CD4-positive, alpha-beta T cell (primary cell): Measurements from ENCODE around the gene LRP1B. TPM values are rescaled to one million over a fixed set of nuclear protein-coding genes. Genes with fewer than 3 reads are reported as not detected.

ENCODE experiments used
- ATAC-seq: fragments of 200-7000 bp; cut with Tn5 transposase; one replicate; pipeline ENCODE4 v1.10.0; 2022; ENCODE audit warnings: mild to moderate bottlenecking; ENCODE audit not compliant: poor library complexity
- CTCF ChIA-PET: fragments of 350-600 bp; sonication (Branson Sonifier 250); formaldehyde crosslinking; loops from one replicate; lab custom pipeline; 2021; ENCODE audit warnings: antibody characterized with exemption, inconsistent platforms; lab: Charles Lee
- POLR2A ChIA-PET: fragments of 350-600 bp; sonication (Branson Sonifier 250); formaldehyde crosslinking; loops from one replicate; lab custom pipeline; 2021; ENCODE audit warnings: antibody characterized with exemption, inconsistent platforms; lab: Charles Lee
- DNase-seq, 14 experiments: peaks; one replicate each; pipeline ENCODE4 v3.0.0-alpha.2; 2013 to 2020; ENCODE audit warnings: mixed read lengths in 2 of 14
- H3K27ac ChIP-seq, 2 donors: one replicate each; pipeline versions ENCODE4 v1.5.1 to v1.7.0; 2013; ENCODE audit warnings: low read length in 2 of 2, low read depth in 1 of 2, mild to moderate bottlenecking in 1 of 2
- H3K27me3 ChIP-seq, 2 experiments: 1 replicate in 1 of 2; 2 replicates in 1 of 2; pipeline versions ENCODE4 v1.6.1 to v1.7.0; 2013; ENCODE audit warnings: low read length in 2 of 2, control low read depth in 1 of 2, mild to moderate bottlenecking in 1 of 2, moderate library complexity in 1 of 2; ENCODE audit not compliant: insufficient read depth in 2 of 2, control insufficient read depth in 1 of 2
- H3K36me3 ChIP-seq: one replicate; pipeline ENCODE4 v1.6.1; 2013; ENCODE audit warnings: low read length, control low read depth; ENCODE audit not compliant: insufficient read depth
- H3K4me1 ChIP-seq: one replicate; pipeline ENCODE4 v1.6.1; 2013; ENCODE audit warnings: low read length, control low read depth; ENCODE audit not compliant: insufficient read depth
- H3K4me3 ChIP-seq: one replicate; pipeline ENCODE4 v1.5.1; 2013; ENCODE audit warnings: mild to moderate bottlenecking, low read length, moderate library complexity
- H3K9me3 ChIP-seq, 2 experiments: 1 replicate in 1 of 2; 2 replicates in 1 of 2; pipeline versions ENCODE4 v1.6.1 to v1.7.0; 2013; ENCODE audit warnings: low read length in 2 of 2, mild to moderate bottlenecking in 2 of 2, control low read depth in 1 of 2, moderate library complexity in 1 of 2; ENCODE audit not compliant: control insufficient read depth in 1 of 2, insufficient read depth in 1 of 2
- H3K27ac Mint-ChIP-seq: one replicate; pipeline ENCODE4 v1.8.0; 2020; ENCODE audit warnings: mixed read lengths
- H3K27me3 Mint-ChIP-seq: one replicate; pipeline ENCODE4 v1.8.0; 2021; ENCODE audit warnings: mixed read lengths
- H3K36me3 Mint-ChIP-seq: one replicate; pipeline ENCODE4 v1.8.0; 2021; ENCODE audit warnings: low read depth, mixed read lengths
- H3K4me1 Mint-ChIP-seq: one replicate; pipeline ENCODE4 v1.8.0; 2021; ENCODE audit warnings: low read depth, mixed read lengths
- H3K4me3 Mint-ChIP-seq: one replicate; pipeline ENCODE4 v1.8.0; 2020; ENCODE audit warnings: mild to moderate bottlenecking, mixed read lengths
- H3K9me3 Mint-ChIP-seq: one replicate; pipeline ENCODE4 v1.8.0; 2020; ENCODE audit warnings: mixed read lengths
- intact Hi-C, 2 experiments: fragments of 100-400 bp; cut with DNase I in 1 of 2; cut with micrococcal nuclease in 1 of 2; formaldehyde crosslinking; loops; one replicate each; pipeline versions ENCODE4 v1.15.1 to v1.9.0; 2023 to 2025; cut with DNase I, micrococcal nuclease
- total RNA-seq, 174 experiments: library from RNA in 2 of 174; stranded (reverse) in 2 of 174; gene quantifications; one replicate each; pipeline ENCODE4 v1.2.3 and lab custom pipeline; 2021 to 2026
- TF ChIP-seq, protein P1 (sequence below): fragments of 200-600 bp; IDR thresholded peaks from one replicate; pipeline ENCODE4 v1.8.0; 2022; ENCODE audit warnings: antibody characterized with exemption, mild to moderate bottlenecking

The LRP1B gene
- total RNA-seq, 2 experiments from 2014 or later: not detected

DNA sequence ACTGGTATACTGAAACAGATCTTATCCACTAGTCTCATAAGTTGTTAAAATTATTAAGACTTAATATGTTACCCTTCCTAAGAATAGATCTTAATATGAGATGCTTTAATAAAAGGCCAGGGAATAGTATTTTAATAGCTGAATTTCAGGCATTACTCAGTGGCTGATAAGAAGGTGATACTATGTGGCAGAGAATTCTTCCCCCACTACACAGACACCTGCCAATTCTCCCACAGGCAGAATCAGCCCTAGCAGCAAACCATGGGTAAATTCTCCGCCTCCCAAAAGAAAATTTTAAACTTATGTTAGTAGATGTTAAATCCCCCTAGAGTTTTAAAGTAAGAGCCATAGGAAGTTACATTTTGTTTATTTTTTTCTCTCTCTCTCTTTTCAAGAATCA lies 888.8 kb downstream of the LRP1B start:
- DNase-seq (no peak), ATAC-seq (no peak)
- Mint-ChIP-seq H3K36me3 (no peaks in the 10 kb centered on the region), H3K27me3 (no peaks in the 10 kb centered on the region), H3K4me3 (no peak overlapping the region), H3K9me3 (peaks cover 5% of the 10 kb centered on the region), H3K4me1 (no peaks in the 10 kb centered on the region), H3K27ac (no peak overlapping the region)
- Histone ChIP-seq H3K27me3 (no peaks in the 10 kb centered on the region), H3K36me3 (no peaks in the 10 kb centered on the region), H3K27ac (no peak overlapping the region), H3K4me3 (no peak overlapping the region), H3K9me3 (peaks cover 0 to 4% of the 10 kb centered on the region in 2 experiments), H3K4me1 (no peaks in the 10 kb centered on the region)
- TF ChIP-seq, protein P1, sequence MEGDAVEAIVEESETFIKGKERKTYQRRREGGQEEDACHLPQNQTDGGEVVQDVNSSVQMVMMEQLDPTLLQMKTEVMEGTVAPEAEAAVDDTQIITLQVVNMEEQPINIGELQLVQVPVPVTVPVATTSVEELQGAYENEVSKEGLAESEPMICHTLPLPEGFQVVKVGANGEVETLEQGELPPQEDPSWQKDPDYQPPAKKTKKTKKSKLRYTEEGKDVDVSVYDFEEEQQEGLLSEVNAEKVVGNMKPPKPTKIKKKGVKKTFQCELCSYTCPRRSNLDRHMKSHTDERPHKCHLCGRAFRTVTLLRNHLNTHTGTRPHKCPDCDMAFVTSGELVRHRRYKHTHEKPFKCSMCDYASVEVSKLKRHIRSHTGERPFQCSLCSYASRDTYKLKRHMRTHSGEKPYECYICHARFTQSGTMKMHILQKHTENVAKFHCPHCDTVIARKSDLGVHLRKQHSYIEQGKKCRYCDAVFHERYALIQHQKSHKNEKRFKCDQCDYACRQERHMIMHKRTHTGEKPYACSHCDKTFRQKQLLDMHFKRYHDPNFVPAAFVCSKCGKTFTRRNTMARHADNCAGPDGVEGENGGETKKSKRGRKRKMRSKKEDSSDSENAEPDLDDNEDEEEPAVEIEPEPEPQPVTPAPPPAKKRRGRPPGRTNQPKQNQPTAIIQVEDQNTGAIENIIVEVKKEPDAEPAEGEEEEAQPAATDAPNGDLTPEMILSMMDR: no peak
- intact Hi-C loops: no loop called here
- POLR2A ChIA-PET: no interaction called here
- CTCF ChIA-PET: no interaction called here

DNA sequence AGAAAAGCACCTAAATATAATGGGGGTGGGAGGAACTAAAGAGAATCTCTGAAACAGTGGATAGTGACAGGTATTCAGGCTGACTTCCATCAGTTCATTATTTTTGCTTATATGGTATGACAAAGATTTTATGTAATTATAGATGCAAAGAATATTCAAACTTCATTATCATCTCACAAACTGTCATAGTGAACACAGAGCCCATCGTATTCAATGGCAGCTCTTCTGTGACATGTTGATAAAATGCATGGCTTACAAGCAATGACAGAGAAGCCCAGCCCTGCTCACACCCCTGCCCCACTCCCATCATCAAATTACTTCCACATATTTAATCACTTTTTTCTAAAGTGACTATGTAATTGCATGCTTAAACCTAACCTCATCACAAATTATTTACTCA lies 904.3 kb downstream of the LRP1B start:
- no peak overlapping the region for H3K4me3 Mint-ChIP-seq
- ChIA-PET POLR2A (no interaction called here), CTCF (no interaction called here)
- no peak overlapping the region for H3K27ac Mint-ChIP-seq
- H3K27me3 Mint-ChIP-seq: no peaks in the 10 kb centered on the region
- intact Hi-C loops: no loop called here
- Histone ChIP-seq H3K36me3 (no peaks in the 10 kb centered on the region), H3K27ac (no peak overlapping the region), H3K4me1 (no peaks in the 10 kb centered on the region), H3K4me3 (no peak overlapping the region), H3K27me3 (no peaks in the 10 kb centered on the region), H3K9me3 (peaks cover 0 to 4% of the 10 kb centered on the region in 2 experiments)
- DNase-seq: no peak
- no peak for ATAC-seq
- TF ChIP-seq, protein P1: no peak
- no peaks in the 10 kb centered on the region for H3K36me3 Mint-ChIP-seq
- H3K4me1 Mint-ChIP-seq: no peaks in the 10 kb centered on the region
- peaks cover 13% of the 10 kb centered on the region for H3K9me3 Mint-ChIP-seq

GRCh38 chr2:141207036-141207385 lies 923.8 kb downstream of the LRP1B start:
- H3K36me3 ChIP-seq: no peaks in the 10 kb centered on the region
- DNase-seq: no peak
- Mint-ChIP-seq H3K4me3 (no peak overlapping the region), H3K27ac (no peak overlapping the region), H3K36me3 (no peaks in the 10 kb centered on the region), H3K4me1 (no peaks in the 10 kb centered on the region), H3K9me3 (peaks cover 25% of the 10 kb centered on the region), H3K27me3 (no peaks in the 10 kb centered on the region)
- H3K27me3 ChIP-seq: no peaks in the 10 kb centered on the region
- H3K4me3 ChIP-seq: no peak overlapping the region
- H3K4me1 ChIP-seq: no peaks in the 10 kb centered on the region
- POLR2A ChIA-PET: no interaction called here
- CTCF ChIA-PET: no interaction called here
- TF ChIP-seq, protein P1: no peak
- no peak for ATAC-seq
- peaks cover 0 to 10% of the 10 kb centered on the region in 2 experiments for H3K9me3 ChIP-seq
- intact Hi-C loops: no loop called here
- no peak overlapping the region for H3K27ac ChIP-seq
